ENCODE results near the gene AKIRIN2.
"Not testable (repeated sequence)": the region's sequence is repeated elsewhere in the genome, so short reads cannot be mapped to it uniquely, and the experiment has no call there.

The AKIRIN2 gene

DNA sequence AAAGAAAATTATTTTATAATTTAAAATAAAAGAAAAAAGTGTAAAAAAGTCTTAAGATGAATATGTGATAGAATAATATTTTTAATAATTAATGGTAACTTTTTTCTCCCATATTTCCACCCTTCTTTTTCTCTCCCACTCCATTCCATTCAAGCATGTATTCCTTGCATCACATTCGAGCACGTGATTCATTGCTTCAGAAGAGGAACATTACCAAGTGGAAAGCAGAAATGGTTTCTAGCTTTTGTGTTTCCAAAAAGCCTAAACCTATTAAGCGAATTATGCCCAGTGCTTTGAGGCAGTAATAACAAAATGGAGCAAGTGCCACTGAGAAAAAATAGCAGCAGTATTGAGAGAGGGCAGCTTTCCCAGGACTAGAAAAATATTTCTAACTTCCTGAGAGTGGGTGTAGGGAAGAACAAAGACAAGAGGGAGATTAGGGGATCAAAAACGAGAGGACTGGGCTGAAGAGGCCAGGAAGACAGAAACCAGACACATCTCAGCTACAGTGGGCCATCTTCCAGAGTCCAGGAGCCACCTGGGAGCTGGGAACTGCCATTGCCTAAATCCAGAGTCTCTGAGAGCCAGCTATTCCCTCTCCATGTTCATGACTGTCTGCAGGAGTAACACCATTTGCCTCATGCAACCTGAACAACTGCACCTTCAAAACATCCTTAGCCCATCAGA is 15.0 kb upstream of the AKIRIN2 start:
- DNase-seq, result no peak

GRCh38 chr6:87714093-87714842 is 12.2 kb upstream of the AKIRIN2 start:
- peak; percentile 41 for DNase-seq

- not testable (repeated sequence) for DNase-seq
These were observed 10.7 kb upstream of the AKIRIN2 start for GRCh38 chr6:87712713-87713112.

GRCh38 chr6:87710090-87710489 is 8.1 kb upstream of the AKIRIN2 start:
- no peak for DNase-seq

- not testable (repeated sequence) for DNase-seq
These were observed 6.8 kb upstream of the AKIRIN2 start for GRCh38 chr6:87708581-87709427.

DNA sequence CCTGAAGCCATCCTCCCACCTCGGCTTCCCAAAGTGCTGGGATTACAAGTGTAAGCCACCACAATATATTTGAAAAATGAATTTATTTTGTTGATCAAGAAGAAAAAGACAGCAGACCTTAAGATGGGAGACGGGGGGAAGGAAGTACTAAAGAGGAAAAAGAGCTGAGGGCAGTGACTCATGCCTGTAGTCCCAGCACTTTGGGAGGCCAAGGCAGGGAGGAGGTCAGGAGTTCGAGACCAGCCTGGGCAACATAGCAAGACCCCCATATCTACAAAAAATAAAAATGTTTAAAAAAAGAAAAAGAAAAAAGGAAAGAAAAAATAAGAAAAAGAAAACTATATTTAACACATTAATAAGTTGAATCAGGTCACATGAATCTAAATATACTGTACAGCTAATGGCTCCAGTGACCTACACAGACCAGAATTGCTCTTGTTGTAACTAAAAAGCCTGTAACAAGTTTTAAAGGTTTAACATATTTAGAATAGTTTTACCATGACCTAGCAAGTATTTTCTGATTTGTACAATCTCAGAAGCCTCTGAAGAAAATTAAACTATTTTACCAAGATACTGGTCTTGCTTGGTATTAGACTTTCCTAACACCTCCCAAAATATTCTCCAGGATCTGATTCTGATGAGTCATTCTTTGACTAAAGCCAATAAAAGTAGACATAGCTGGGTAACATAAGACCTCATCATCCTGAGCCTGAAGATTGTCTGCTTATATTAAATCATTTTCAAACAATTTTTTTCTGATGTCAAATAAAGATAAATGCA is 4.3 kb upstream of the AKIRIN2 start:
- no peak for DNase-seq

DNA sequence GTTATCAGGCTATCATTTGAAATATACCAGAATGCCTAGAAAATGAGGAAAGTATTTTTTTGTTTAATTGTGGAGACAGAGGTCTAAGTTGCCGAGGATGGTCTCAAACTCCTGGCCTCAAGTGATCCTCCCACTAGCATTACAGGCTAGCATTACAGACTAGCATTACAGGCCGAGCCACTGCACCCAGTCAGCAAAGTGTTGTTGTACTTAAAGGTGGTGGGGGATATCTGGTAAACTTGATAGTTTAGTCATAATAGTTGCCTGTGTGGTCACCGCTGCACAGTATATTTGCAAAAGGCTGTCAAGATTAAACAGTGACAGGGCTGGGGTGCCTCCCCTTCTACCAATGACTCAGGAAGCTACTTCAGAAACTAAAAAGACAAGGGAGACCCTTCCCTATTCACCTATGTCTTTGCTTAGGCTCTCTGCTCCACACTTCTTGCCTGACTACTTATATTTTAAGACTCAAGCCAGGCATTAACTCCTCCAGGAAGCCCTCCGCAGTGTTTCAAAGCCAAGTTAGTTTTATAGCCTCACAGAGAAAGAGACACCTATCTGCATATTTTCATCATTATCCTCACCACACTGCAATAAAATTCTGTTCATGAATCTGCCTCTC is 3.1 kb upstream of the AKIRIN2 start:
- peak; percentile 43 for DNase-seq

- DNase-seq, result not testable (repeated sequence)
These were observed 1.0 kb upstream of the AKIRIN2 start for GRCh38 chr6:87703039-87703438.

GRCh38 chr6:87702589-87702945 is 534 bp upstream of the AKIRIN2 start:
- no peak for DNase-seq

GRCh38 chr6:87701344-87701675 is 723 bp downstream of the AKIRIN2 start:
- DNase-seq, result peak; percentile 48

- DNase-seq, result peak; percentile 71
These were observed 1.4 kb downstream of the AKIRIN2 start for GRCh38 chr6:87700397-87701343.

DNA sequence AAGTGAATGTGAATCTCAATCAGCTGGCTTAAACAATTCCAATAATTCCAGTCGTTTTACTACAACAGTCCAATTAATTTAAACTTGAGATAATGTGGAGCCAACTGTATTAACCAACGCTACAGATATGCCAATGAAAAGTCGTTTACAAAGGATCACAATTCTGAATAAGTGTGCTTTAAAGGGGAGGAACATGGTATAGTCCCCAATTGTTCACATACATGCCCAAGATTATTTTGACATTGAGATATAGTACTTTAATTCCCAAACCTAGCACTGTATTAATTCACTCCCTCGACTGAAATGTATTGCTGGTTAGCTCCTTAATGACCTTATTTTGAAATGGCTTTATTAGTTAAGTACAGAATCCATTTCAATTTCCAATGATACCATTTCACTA is 2.5 kb downstream of the AKIRIN2 start:
- no peak for DNase-seq

GRCh38 chr6:87698547-87699006 is 3.5 kb downstream of the AKIRIN2 start:
- DNase-seq, result no peak

DNA sequence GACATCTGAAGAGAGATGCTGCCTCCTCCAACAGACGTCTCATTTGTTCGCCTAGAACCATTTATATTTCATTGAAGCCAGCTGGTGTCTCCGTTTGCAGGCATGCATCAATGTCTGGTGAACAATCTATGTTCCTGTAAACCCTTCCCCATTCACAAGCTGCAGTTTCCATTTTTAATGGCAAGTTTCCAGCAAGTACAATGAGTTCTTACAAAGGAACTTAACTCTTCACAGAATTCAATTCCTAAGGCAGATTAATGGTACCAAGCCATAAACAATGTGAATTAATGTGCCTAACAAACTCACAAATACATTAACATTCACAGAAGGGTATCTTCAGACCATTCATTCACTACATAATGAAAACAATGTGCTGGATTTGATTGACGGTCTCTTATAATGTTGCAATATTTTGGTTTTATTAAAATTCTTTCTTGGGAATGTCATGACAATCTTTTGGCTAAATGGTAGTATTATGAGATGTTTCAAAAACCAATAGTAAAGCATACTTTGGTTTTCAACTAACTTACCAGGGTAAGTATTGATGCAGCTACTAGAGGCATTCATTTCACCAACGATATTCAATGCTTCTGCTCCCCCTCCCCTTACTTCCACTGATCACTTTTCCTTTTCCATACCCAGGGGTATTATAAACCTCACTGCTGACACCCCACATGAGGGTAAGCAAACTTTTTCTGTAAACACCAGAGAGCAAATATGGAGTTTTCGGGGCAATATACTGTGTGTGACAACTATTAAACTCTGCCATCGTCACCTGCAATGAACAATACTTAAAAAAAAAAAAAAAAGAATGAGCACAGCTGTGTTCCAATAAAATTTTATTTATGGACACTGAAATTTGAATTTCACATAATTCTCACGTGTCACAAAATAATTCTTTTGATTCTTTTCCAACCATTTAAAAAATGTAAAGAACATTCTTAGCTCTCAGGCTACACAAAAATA is 4.2 kb downstream of the AKIRIN2 start:
- no peak for DNase-seq

DNA sequence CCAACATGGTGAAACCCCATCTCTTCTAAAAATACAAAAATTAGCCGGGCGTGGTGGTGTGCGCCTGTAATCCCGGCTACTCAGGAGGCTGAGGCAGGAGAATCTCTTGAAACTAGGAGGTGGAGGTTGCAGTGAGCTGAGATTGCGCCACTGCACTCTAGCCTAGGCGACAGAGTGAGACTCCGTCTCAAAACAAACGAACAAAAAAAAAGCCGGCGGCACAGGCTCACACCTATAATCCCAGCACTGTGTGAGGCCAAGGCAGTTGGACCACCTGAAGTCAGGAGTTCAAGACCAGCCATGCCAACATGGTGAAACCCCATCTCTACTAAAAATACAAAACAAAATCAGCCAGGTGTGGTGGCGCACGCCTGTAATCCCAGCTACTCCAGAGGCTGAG is 5.2 kb downstream of the AKIRIN2 start:
- DNase-seq, result not testable (repeated sequence)

DNA sequence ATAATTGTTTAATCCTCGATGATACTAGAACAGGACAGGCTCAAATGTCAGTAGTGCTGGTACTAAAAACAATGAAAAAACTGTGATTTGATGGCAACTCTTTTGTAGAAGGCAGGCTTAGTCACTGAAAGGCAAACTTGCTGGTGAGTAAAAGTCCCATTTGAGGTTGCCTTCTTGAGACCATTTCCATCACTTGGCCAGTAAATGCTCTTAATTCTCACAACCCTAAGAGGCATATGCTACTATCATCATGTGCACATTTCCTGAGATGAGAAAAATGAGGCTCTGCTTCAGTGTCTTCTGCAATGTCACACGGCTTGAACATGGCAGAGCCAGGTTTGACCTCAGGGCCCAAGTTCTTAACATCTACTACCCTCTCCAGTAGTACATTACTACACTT is 9.9 kb downstream of the AKIRIN2 start:
- no peak for DNase-seq

- DNase-seq, result no peak
These were observed 11.6 kb downstream of the AKIRIN2 start for GRCh38 chr6:87690441-87690840.

DNA sequence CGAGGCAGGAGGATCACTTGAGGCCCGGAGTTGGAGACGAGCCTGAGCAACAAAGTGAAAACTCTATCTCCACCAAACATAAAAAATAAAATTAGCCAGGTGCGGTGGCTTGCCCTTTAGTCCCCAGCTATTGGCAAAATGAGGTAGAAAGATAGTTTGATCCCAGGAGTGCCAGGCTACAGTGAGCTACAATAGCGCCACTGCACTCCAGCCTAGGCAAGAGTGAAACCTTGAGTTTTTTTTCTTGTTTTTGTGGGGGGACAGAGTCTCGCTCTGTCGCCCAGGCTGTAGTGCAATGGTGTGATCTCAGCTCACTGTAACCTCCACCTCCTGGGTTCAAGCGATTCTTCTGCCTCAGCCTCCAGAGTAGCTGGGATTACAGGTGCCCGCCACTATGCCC is 14.1 kb downstream of the AKIRIN2 start:
- not testable (repeated sequence) for DNase-seq

DNA sequence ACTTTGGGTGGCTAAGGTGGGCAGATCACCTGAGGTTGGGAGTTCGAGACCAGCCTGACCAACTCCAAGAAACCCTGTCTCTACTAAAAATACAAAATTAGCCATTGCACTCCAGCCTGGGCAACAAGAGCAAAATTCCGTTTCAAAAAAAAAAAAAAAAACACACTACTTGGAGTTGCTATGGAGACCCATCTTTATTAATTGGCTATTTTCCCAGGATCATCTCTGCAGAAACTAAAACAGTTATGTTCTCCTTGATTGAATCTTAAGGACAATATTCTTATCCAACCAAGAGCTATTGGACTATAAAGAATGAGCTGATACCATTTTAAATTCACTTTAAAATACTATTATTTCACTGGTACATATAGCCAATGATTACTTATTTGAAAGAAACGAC is 14.7 kb downstream of the AKIRIN2 start:
- no peak for DNase-seq

DNA sequence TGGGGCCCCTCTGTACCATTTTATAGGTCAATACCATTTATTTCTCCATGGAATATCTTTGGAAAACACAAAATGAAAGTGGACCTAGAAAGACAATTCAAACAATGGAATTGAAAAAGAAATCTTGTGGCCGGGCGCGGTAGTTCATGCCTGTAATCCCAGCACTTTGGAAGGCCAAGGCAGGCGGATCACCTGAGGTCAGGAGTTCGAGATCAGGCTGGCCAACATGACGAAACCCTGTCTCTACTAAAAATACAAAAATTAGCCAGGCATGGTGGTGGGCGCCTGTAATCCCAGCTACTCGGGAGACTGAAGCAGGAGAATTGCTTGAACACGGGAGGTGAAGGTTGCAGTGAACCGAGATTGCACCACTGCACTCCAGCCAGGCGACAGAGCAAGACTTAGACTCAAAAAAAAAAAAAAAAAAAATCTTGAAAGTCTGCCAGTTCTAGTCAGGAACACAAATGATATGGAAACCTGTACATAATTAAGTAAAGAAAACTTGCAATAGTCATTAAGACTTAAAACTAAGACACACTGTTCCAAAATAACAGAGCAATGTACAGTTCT is 15.3 kb downstream of the AKIRIN2 start:
- DNase-seq, result not testable (repeated sequence)
